Fibroblast of the conjunctiva (primary cell): ENCODE data around the gene RAN.
"Not testable (repeated sequence)": the region's sequence is repeated elsewhere in the genome, so short reads cannot be mapped to it uniquely, and the experiment has no call there.

Source experiments
- DNase-seq: peaks from one replicate; pipeline ENCODE4 v3.0.0-alpha.2; 2010; ENCODE audit warnings: low read depth

The RAN gene

GRCh38 chr12:130849561-130850417 lies 22.1 kb upstream of the RAN start:
- DNase-seq = no peak

- DNase-seq = no peak
These were observed 21.3 kb upstream of the RAN start for GRCh38 chr12:130850418-130851021.

- no peak for DNase-seq
These were observed 15.8 kb upstream of the RAN start for GRCh38 chr12:130856088-130856487.

GRCh38 chr12:130858084-130858483 lies 13.8 kb upstream of the RAN start:
- DNase-seq = no peak

GRCh38 chr12:130859161-130859560 lies 12.7 kb upstream of the RAN start:
- no peak for DNase-seq

GRCh38 chr12:130860311-130860710 lies 11.6 kb upstream of the RAN start:
- no peak for DNase-seq

GRCh38 chr12:130862161-130862560 lies 9.7 kb upstream of the RAN start:
- DNase-seq = no peak

- not testable (repeated sequence) for DNase-seq
These were observed 9.1 kb upstream of the RAN start for GRCh38 chr12:130862771-130863170.

GRCh38 chr12:130863298-130863697 lies 8.6 kb upstream of the RAN start:
- no peak for DNase-seq

- DNase-seq = no peak
These were observed 3.5 kb upstream of the RAN start for GRCh38 chr12:130868412-130868811.

- peak; percentile 98 for DNase-seq
These were observed 1.2 kb upstream of the RAN start for GRCh38 chr12:130870442-130871285.

GRCh38 chr12:130872179-130873096 lies 572 bp downstream of the RAN start:
- DNase-seq = no peak

GRCh38 chr12:130873106-130873795 lies 1.4 kb downstream of the RAN start:
- no peak for DNase-seq

- DNase-seq = no peak
These were observed 2.0 kb downstream of the RAN start for GRCh38 chr12:130873825-130874224.

- DNase-seq = no peak
These were observed 2.8 kb downstream of the RAN start for GRCh38 chr12:130874696-130875095.

GRCh38 chr12:130875193-130875592 lies 3.3 kb downstream of the RAN start:
- DNase-seq = no peak

GRCh38 chr12:130875708-130876107 lies 3.8 kb downstream of the RAN start:
- DNase-seq = not testable (repeated sequence)

- no peak for DNase-seq
These were observed 4.4 kb downstream of the RAN start for GRCh38 chr12:130876297-130876696.

GRCh38 chr12:130876758-130877157 lies 4.9 kb downstream of the RAN start:
- DNase-seq = no peak

- DNase-seq = no peak
These were observed 5.5 kb downstream of the RAN start for GRCh38 chr12:130877333-130877732.
